ENCODE data around the gene ZC2HC1B.

GRCh38 chr6:143939364-143939763 lies 75.1 kb downstream of the ZC2HC1B start:
- no peak for TF ChIP-seq CTCF (IDR thresholded peaks at IDR 0.05)
- no peak for TF ChIP-seq POLR2A (IDR thresholded peaks at IDR 0.05)
